HEK293 (cell line): Measurements from ENCODE around the gene GPR18.

Source experiments
- CTCF ChIP-seq: fragments of 450-650 bp; formaldehyde crosslinking; IDR thresholded peaks from 2 replicates; pipeline ENCODE4 v1.5.1; 2016; ENCODE audit warnings: missing biosample characterization, missing genetic modification characterization
- KLF17 ChIP-seq: fragments of 450-650 bp; formaldehyde crosslinking; IDR thresholded peaks from 2 replicates; pipeline ENCODE4 v1.5.1; 2016; ENCODE audit warnings: missing biosample characterization, missing genetic modification characterization
- YY1 ChIP-seq: fragments of 450-650 bp; formaldehyde crosslinking; IDR thresholded peaks from 2 replicates; pipeline ENCODE4 v1.5.1; 2018; ENCODE audit warnings: missing biosample characterization, missing genetic modification characterization
- ZFP37 ChIP-seq: fragments of 450-650 bp; formaldehyde crosslinking; IDR thresholded peaks from 2 replicates; pipeline ENCODE4 v1.5.1; 2016; ENCODE audit warnings: missing biosample characterization, missing genetic modification characterization
- ZNF155 ChIP-seq: fragments of 450-650 bp; formaldehyde crosslinking; IDR thresholded peaks from 2 replicates; pipeline ENCODE4 v1.5.1; 2016; ENCODE audit warnings: missing biosample characterization, missing genetic modification characterization

DNA sequence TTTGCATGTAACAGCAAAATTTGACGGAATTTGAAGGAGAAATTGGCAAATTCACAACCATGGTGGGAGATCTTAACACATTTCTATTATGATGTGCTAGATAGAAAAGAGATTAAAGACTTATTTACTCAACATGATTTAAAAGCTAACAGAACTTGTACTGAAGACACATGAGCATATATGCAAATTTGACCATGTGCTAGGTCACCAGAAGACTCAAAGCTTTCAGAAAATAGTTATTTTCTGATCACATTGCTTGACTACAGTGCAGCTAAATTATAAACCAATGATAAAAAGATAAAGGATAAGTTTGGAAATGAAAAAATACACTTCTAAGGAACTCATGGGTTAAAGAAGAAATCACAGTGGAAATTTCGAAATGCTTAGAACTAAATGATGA lies 39.9 kb upstream of the GPR18 start:
- TF ChIP-seq ZFP37 (tag by site-specific recombination): no peak
- no peak for TF ChIP-seq CTCF (tag by site-specific recombination)
- no peak for TF ChIP-seq ZNF155 (tag by site-specific recombination)
- no peak for TF ChIP-seq YY1 (tag by site-specific recombination)
- no peak for TF ChIP-seq KLF17 (tag by site-specific recombination)
